Ishikawa (cell line): Measurements from ENCODE around the gene LCA5.

ENCODE experiments used
- CEBPB ChIP-seq: IDR thresholded peaks from 2 replicates; pipeline ENCODE4 v1.6.1; 2012
- EP300 ChIP-seq: IDR thresholded peaks from 2 replicates; pipeline ENCODE4 v1.6.1; 2012; ENCODE audit warnings: borderline replicate concordance
- FOXM1 ChIP-seq: IDR thresholded peaks from 2 replicates; pipeline ENCODE4 v1.6.1; 2012; ENCODE audit warnings: low read depth, borderline replicate concordance
- NFIC ChIP-seq: IDR thresholded peaks from 2 replicates; pipeline ENCODE4 v1.6.1; 2012
- RAD21 ChIP-seq: IDR thresholded peaks from 2 replicates; pipeline ENCODE4 v1.6.1; 2012; ENCODE audit warnings: low read depth
- TAF1 ChIP-seq: IDR thresholded peaks from 2 replicates; pipeline ENCODE4 v1.6.1; 2012; ENCODE audit warnings: low read depth, mild to moderate bottlenecking
- TCF12 ChIP-seq: IDR thresholded peaks from 2 replicates; pipeline ENCODE4 v1.6.1; 2012; ENCODE audit warnings: low read depth
- TEAD4 ChIP-seq: IDR thresholded peaks from 2 replicates; pipeline ENCODE4 v1.6.1; 2012
- YY1 ChIP-seq: IDR thresholded peaks from 2 replicates; pipeline ENCODE4 v1.6.1; 2012; ENCODE audit warnings: low read depth
- TF ChIP-seq, protein P1 (sequence below): IDR thresholded peaks from 2 replicates; pipeline ENCODE4 v1.6.1; 2012
- TF ChIP-seq, protein P2 (sequence below): IDR thresholded peaks from 2 replicates; pipeline ENCODE4 v1.6.1; 2012; ENCODE audit warnings: low read depth, mild to moderate bottlenecking
- TF ChIP-seq, protein P3 (sequence below): IDR thresholded peaks from 2 replicates; pipeline ENCODE4 v1.6.1; 2012

DNA sequence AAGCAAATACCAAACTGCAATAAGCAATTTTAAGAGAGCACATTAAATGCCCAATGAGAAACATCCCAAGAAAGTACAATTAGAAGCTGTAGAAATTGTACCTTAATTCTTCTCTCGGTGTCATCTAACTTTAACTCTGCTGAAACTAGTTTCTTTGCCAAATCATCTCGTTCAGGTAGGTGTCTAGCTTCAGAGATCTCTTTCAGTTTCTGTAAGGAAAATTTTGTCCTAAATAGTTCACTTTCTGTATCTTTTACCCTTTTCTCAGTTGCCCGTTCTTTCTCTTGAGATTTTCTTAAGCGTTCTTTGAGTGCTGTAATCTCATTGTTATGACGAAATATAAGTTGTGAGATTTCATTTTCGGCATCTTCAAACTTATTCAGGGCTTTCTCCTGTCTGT lies 24.1 kb downstream of the LCA5 start:
- TF ChIP-seq RAD21, result no peak
- no peak for TF ChIP-seq TEAD4
- TF ChIP-seq TAF1, result no peak
- TF ChIP-seq, protein P1, sequence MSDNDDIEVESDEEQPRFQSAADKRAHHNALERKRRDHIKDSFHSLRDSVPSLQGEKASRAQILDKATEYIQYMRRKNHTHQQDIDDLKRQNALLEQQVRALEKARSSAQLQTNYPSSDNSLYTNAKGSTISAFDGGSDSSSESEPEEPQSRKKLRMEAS, result no peak
- TF ChIP-seq, protein P2, sequence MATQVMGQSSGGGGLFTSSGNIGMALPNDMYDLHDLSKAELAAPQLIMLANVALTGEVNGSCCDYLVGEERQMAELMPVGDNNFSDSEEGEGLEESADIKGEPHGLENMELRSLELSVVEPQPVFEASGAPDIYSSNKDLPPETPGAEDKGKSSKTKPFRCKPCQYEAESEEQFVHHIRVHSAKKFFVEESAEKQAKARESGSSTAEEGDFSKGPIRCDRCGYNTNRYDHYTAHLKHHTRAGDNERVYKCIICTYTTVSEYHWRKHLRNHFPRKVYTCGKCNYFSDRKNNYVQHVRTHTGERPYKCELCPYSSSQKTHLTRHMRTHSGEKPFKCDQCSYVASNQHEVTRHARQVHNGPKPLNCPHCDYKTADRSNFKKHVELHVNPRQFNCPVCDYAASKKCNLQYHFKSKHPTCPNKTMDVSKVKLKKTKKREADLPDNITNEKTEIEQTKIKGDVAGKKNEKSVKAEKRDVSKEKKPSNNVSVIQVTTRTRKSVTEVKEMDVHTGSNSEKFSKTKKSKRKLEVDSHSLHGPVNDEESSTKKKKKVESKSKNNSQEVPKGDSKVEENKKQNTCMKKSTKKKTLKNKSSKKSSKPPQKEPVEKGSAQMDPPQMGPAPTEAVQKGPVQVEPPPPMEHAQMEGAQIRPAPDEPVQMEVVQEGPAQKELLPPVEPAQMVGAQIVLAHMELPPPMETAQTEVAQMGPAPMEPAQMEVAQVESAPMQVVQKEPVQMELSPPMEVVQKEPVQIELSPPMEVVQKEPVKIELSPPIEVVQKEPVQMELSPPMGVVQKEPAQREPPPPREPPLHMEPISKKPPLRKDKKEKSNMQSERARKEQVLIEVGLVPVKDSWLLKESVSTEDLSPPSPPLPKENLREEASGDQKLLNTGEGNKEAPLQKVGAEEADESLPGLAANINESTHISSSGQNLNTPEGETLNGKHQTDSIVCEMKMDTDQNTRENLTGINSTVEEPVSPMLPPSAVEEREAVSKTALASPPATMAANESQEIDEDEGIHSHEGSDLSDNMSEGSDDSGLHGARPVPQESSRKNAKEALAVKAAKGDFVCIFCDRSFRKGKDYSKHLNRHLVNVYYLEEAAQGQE, result no peak
- no peak for TF ChIP-seq FOXM1
- TF ChIP-seq TCF12, result no peak
- TF ChIP-seq NFIC, result no peak
- no peak for TF ChIP-seq YY1
- TF ChIP-seq, protein P3, sequence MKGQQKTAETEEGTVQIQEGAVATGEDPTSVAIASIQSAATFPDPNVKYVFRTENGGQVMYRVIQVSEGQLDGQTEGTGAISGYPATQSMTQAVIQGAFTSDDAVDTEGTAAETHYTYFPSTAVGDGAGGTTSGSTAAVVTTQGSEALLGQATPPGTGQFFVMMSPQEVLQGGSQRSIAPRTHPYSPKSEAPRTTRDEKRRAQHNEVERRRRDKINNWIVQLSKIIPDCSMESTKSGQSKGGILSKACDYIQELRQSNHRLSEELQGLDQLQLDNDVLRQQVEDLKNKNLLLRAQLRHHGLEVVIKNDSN, result no peak
- no peak for TF ChIP-seq CEBPB
- no peak for TF ChIP-seq EP300
